Liver (tissue), 3 donors: ENCODE measurements around the gene APP.

Source experiments
- ATF3 ChIP-seq: IDR thresholded peaks from 2 replicates; pipeline ENCODE4 v1.6.1; 2016; ENCODE audit warnings: antibody characterized with exemption
- REST ChIP-seq: IDR thresholded peaks from 2 replicates; pipeline ENCODE4 v1.6.1; 2016; ENCODE audit warnings: antibody characterized with exemption, mild to moderate bottlenecking
- RXRA ChIP-seq, 2 donors: IDR thresholded peaks; 2 replicates each; pipeline ENCODE4 v1.6.1; 2017 to 2018; ENCODE audit warnings: antibody characterized with exemption in 2 of 2, mild to moderate bottlenecking in 1 of 2
- SP1 ChIP-seq: IDR thresholded peaks from 2 replicates; pipeline ENCODE4 v1.6.1; 2018; ENCODE audit warnings: antibody characterized with exemption, mild to moderate bottlenecking
- TAF1 ChIP-seq: conservative IDR thresholded peaks from 2 replicates; pipeline ENCODE4 v1.6.1; 2016; ENCODE audit warnings: antibody characterized with exemption, mild to moderate bottlenecking
- ZBTB33 ChIP-seq: IDR thresholded peaks from 2 replicates; pipeline ENCODE4 v1.6.1; 2016; ENCODE audit warnings: antibody characterized with exemption
- TF ChIP-seq, protein P1 (sequence below): fragments of 150-350 bp; IDR thresholded peaks from 2 replicates; pipeline ENCODE4 v1.5.1; 2017; ENCODE audit warnings: improper control_type of control experiment, low read depth, low read length; ENCODE audit not compliant: missing input control
- donor health status: healthy.
- donor health status: healthy.

- TF ChIP-seq, protein P1, sequence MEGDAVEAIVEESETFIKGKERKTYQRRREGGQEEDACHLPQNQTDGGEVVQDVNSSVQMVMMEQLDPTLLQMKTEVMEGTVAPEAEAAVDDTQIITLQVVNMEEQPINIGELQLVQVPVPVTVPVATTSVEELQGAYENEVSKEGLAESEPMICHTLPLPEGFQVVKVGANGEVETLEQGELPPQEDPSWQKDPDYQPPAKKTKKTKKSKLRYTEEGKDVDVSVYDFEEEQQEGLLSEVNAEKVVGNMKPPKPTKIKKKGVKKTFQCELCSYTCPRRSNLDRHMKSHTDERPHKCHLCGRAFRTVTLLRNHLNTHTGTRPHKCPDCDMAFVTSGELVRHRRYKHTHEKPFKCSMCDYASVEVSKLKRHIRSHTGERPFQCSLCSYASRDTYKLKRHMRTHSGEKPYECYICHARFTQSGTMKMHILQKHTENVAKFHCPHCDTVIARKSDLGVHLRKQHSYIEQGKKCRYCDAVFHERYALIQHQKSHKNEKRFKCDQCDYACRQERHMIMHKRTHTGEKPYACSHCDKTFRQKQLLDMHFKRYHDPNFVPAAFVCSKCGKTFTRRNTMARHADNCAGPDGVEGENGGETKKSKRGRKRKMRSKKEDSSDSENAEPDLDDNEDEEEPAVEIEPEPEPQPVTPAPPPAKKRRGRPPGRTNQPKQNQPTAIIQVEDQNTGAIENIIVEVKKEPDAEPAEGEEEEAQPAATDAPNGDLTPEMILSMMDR, result no peak
- no peak for TF ChIP-seq TAF1
- TF ChIP-seq SP1, result peak; percentile 19
- TF ChIP-seq RXRA (IDR thresholded peaks at IDR 0.05), result no peak
- TF ChIP-seq REST, result no peak
- no peak for TF ChIP-seq ZBTB33
- peak; percentile 6 for TF ChIP-seq ATF3
Measured at GRCh38 chr21:26007951-26008498, 162.5 kb downstream of the APP start.
